HG02884 (cell line): ENCODE results near the gene HIPK2.

Source experiments
- ATAC-seq: cut with Tn5 transposase; IDR thresholded peaks from one replicate; pipeline ENCODE4 v1.9.1; 2021; ENCODE audit warnings: mild to moderate bottlenecking, moderate library complexity; ENCODE audit not compliant: unreplicated experiment

The HIPK2 gene

GRCh38 chr7:139523968-139524815 is 253.6 kb downstream of the HIPK2 start:
- ATAC-seq: no peak

- ATAC-seq: no peak
Measured at GRCh38 chr7:139523199-139523941, 254.4 kb downstream of the HIPK2 start, which contains the start of gene CLEC2L. TSS of gene CLEC2L (plus strand) at chr7:139523685. CDS start at chr7:139523928, 243 bp downstream.

DNA sequence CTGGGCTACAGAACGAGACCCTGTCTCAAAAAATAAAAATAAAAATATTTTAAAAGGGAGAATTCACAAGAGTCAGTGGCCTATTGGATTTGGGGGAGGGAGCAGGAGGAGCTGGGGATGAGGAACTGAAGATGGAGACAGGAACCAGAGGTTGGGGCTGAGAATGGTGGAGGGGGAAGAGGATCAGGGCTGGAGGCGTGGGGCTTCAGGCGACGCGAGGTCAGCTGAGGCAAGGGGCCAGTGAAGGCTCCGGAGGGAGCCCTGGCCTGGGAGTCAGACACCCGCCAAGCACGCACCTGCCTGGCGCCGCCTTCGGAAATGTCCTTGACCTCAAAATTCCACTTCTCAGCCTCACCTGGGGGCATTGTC is 255.0 kb downstream of the HIPK2 start:
- ATAC-seq: no peak

- no peak for ATAC-seq
Measured at GRCh38 chr7:139521439-139521838, 256.4 kb downstream of the HIPK2 start.

GRCh38 chr7:139515266-139515665 is 262.5 kb downstream of the HIPK2 start:
- no peak for ATAC-seq
